ENCODE results near the gene ABCB8.

ABCB8 gene

DNA sequence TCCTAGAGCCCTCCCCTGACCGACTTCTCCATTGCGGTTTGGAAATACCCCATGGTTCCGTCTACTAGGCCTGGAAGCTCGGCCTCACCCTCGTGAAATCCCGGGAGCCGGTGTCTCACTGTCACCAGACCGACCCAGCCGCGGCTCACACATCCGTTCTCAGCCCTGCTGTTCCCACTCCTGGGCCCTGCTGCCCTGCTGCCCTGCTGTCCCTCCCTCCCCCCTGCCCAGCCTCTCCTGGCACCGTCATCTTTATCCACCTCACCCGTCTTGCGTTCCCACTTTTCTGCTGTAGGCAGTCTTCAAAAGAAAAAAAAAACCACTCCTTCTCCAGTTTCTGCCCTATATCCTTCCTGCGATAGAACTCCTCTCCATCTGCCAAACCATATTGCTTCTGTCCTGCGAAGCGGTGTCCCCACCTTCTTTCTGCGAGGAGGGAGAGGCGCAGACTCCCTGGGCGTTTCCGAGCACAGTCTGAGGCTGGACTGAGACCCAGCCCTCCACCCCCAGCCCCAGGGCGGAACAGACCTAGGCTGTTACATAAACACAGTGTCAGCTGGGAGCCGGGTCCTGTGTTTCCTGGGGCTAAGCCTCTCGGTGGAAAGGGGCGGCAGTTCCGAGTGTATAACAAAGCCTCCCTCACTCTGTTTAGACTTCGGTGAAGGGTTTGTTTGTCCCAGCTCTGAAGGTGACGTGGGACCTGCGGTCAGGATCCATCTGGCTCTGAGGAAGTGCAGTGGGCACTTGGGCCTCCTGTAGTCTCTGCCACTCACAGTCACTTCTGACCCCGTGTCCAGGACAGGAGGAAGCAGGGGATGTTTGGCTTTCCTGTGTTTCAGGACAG lies 60.8 kb downstream of the ABCB8 start (continued):
- TF ChIP-seq, protein P1, sequence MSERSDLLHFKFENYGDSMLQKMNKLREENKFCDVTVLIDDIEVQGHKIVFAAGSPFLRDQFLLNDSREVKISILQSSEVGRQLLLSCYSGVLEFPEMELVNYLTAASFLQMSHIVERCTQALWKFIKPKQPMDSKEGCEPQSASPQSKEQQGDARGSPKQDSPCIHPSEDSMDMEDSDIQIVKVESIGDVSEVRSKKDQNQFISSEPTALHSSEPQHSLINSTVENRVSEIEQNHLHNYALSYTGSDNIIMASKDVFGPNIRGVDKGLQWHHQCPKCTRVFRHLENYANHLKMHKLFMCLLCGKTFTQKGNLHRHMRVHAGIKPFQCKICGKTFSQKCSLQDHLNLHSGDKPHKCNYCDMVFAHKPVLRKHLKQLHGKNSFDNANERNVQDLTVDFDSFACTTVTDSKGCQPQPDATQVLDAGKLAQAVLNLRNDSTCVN (tag by site-specific recombination; optimal IDR thresholded peaks at IDR 0.05) = no peak
- TF ChIP-seq ZNF24 (tag by site-specific recombination; IDR thresholded peaks at IDR 0.05) (no peak), KLF8 (tag by site-specific recombination; IDR thresholded peaks at IDR 0.05) (no peak), ZBTB8A (tag by site-specific recombination; IDR thresholded peaks at IDR 0.05) (peak; percentile 81), ZNF558 (tag by site-specific recombination; IDR thresholded peaks at IDR 0.05) (no peak), ZNF174 (tag by site-specific recombination; IDR thresholded peaks at IDR 0.05) (no peak), KLF1 (tag by site-specific recombination; IDR thresholded peaks at IDR 0.05) (peak; percentile 94), KLF9 (tag by site-specific recombination; IDR thresholded peaks at IDR 0.05; ENCODE audit: low read depth) (no peak), ZNF473 (tag by site-specific recombination; IDR thresholded peaks at IDR 0.05) (no peak), ZFHX2 (tag by site-specific recombination; conservative IDR thresholded peaks at IDR 0.05) (peak; percentile 42), ZNF600 (tag by site-specific recombination; IDR thresholded peaks at IDR 0.05) (peak; percentile 95), ZNF416 (tag by site-specific recombination; IDR thresholded peaks at IDR 0.05) (no peak), ZIC2 (tag by site-specific recombination; IDR thresholded peaks at IDR 0.05) (peak; percentile 88), KLF7 (tag by site-specific recombination; IDR thresholded peaks at IDR 0.05; ENCODE audit: borderline replicate concordance) (0 out of 2 replicates have a peak, but pooled peaks have one; percentile 54), MYNN (tag by site-specific recombination; IDR thresholded peaks at IDR 0.05; ENCODE audit: borderline replicate concordance) (no peak), ZNF626 (tag by site-specific recombination; IDR thresholded peaks at IDR 0.05) (no peak), ZBTB1 (tag by site-specific recombination; IDR thresholded peaks at IDR 0.05) (no peak)
- TF ChIP-seq, protein P2, sequence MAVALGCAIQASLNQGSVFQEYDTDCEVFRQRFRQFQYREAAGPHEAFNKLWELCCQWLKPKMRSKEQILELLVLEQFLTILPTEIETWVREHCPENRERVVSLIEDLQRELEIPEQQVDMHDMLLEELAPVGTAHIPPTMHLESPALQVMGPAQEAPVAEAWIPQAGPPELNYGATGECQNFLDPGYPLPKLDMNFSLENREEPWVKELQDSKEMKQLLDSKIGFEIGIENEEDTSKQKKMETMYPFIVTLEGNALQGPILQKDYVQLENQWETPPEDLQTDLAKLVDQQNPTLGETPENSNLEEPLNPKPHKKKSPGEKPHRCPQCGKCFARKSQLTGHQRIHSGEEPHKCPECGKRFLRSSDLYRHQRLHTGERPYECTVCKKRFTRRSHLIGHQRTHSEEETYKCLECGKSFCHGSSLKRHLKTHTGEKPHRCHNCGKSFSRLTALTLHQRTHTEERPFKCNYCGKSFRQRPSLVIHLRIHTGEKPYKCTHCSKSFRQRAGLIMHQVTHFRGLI (tag by site-specific recombination; IDR thresholded peaks at IDR 0.05) = no peak
- TF ChIP-seq, protein P3, sequence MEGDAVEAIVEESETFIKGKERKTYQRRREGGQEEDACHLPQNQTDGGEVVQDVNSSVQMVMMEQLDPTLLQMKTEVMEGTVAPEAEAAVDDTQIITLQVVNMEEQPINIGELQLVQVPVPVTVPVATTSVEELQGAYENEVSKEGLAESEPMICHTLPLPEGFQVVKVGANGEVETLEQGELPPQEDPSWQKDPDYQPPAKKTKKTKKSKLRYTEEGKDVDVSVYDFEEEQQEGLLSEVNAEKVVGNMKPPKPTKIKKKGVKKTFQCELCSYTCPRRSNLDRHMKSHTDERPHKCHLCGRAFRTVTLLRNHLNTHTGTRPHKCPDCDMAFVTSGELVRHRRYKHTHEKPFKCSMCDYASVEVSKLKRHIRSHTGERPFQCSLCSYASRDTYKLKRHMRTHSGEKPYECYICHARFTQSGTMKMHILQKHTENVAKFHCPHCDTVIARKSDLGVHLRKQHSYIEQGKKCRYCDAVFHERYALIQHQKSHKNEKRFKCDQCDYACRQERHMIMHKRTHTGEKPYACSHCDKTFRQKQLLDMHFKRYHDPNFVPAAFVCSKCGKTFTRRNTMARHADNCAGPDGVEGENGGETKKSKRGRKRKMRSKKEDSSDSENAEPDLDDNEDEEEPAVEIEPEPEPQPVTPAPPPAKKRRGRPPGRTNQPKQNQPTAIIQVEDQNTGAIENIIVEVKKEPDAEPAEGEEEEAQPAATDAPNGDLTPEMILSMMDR (tag by site-specific recombination; IDR thresholded peaks at IDR 0.05) = no peak
- TF ChIP-seq, protein P4, sequence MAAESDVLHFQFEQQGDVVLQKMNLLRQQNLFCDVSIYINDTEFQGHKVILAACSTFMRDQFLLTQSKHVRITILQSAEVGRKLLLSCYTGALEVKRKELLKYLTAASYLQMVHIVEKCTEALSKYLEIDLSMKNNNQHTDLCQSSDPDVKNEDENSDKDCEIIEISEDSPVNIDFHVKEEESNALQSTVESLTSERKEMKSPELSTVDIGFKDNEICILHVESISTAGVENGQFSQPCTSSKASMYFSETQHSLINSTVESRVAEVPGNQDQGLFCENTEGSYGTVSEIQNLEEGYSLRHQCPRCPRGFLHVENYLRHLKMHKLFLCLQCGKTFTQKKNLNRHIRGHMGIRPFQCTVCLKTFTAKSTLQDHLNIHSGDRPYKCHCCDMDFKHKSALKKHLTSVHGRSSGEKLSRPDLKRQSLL (tag by site-specific recombination; IDR thresholded peaks at IDR 0.05) = peak; percentile 57; the same call in 1 of the 2 replicates
- TF ChIP-seq, protein P5, sequence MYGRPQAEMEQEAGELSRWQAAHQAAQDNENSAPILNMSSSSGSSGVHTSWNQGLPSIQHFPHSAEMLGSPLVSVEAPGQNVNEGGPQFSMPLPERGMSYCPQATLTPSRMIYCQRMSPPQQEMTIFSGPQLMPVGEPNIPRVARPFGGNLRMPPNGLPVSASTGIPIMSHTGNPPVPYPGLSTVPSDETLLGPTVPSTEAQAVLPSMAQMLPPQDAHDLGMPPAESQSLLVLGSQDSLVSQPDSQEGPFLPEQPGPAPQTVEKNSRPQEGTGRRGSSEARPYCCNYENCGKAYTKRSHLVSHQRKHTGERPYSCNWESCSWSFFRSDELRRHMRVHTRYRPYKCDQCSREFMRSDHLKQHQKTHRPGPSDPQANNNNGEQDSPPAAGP (tag by site-specific recombination; IDR thresholded peaks at IDR 0.05) = peak; percentile 90; the same call in 1 of the 2 replicates
- TF ChIP-seq, protein P6, sequence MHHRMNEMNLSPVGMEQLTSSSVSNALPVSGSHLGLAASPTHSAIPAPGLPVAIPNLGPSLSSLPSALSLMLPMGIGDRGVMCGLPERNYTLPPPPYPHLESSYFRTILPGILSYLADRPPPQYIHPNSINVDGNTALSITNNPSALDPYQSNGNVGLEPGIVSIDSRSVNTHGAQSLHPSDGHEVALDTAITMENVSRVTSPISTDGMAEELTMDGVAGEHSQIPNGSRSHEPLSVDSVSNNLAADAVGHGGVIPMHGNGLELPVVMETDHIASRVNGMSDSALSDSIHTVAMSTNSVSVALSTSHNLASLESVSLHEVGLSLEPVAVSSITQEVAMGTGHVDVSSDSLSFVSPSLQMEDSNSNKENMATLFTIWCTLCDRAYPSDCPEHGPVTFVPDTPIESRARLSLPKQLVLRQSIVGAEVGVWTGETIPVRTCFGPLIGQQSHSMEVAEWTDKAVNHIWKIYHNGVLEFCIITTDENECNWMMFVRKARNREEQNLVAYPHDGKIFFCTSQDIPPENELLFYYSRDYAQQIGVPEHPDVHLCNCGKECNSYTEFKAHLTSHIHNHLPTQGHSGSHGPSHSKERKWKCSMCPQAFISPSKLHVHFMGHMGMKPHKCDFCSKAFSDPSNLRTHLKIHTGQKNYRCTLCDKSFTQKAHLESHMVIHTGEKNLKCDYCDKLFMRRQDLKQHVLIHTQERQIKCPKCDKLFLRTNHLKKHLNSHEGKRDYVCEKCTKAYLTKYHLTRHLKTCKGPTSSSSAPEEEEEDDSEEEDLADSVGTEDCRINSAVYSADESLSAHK (tag by site-specific recombination; IDR thresholded peaks at IDR 0.05) = 0 out of 2 replicates have a peak, but pooled peaks have one; percentile 1
- TF ChIP-seq, protein P7, sequence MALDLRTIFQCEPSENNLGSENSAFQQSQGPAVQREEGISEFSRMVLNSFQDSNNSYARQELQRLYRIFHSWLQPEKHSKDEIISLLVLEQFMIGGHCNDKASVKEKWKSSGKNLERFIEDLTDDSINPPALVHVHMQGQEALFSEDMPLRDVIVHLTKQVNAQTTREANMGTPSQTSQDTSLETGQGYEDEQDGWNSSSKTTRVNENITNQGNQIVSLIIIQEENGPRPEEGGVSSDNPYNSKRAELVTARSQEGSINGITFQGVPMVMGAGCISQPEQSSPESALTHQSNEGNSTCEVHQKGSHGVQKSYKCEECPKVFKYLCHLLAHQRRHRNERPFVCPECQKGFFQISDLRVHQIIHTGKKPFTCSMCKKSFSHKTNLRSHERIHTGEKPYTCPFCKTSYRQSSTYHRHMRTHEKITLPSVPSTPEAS (tag by site-specific recombination; IDR thresholded peaks at IDR 0.05) = no peak
- TF ChIP-seq, protein P8, sequence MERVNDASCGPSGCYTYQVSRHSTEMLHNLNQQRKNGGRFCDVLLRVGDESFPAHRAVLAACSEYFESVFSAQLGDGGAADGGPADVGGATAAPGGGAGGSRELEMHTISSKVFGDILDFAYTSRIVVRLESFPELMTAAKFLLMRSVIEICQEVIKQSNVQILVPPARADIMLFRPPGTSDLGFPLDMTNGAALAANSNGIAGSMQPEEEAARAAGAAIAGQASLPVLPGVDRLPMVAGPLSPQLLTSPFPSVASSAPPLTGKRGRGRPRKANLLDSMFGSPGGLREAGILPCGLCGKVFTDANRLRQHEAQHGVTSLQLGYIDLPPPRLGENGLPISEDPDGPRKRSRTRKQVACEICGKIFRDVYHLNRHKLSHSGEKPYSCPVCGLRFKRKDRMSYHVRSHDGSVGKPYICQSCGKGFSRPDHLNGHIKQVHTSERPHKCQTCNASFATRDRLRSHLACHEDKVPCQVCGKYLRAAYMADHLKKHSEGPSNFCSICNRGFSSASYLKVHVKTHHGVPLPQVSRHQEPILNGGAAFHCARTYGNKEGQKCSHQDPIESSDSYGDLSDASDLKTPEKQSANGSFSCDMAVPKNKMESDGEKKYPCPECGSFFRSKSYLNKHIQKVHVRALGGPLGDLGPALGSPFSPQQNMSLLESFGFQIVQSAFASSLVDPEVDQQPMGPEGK (tag by site-specific recombination; IDR thresholded peaks at IDR 0.05) = peak; percentile 71; the same call in 1 of the 2 replicates

Data from HEK293 (cell line).